HG03196 (cell line): ENCODE data around the gene SERPINI2.
"Not testable (repeated sequence)": the region's sequence is repeated elsewhere in the genome, so short reads cannot be mapped to it uniquely, and the experiment has no call there.

Experiments used
- ATAC-seq: cut with Tn5 transposase; IDR thresholded peaks from one replicate; pipeline ENCODE4 v1.9.1; 2021; ENCODE audit not compliant: unreplicated experiment

The SERPINI2 gene

DNA sequence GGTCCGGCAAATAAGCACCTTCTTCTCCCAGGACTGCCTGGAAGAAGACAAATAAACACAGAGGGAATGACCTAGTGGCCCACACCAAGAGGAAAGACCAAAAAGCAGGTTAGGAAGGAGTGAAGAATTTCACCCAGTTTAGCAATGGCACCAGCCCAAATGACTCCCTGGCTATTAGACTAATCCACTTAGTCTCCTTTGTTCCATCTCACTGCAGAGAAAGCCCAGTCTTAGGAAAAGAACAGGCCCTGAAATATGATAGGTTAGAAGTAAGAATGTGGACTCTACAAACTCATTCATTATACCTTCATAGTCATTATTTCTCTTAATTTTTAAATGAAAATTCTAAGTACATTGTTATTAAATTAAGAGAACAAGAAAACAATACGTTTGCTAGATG, 23.2 kb downstream of the SERPINI2 start:
- no peak for ATAC-seq

- ATAC-seq = no peak
Measured at GRCh38 chr3:167450195-167450594, 23.6 kb downstream of the SERPINI2 start.

GRCh38 chr3:167445491-167445890, 28.4 kb downstream of the SERPINI2 start:
- no peak for ATAC-seq

- no peak for ATAC-seq
Measured at GRCh38 chr3:167441256-167441655, 32.6 kb downstream of the SERPINI2 start.

- no peak for ATAC-seq
Measured at GRCh38 chr3:167437428-167438139, 36.3 kb downstream of the SERPINI2 start.

DNA sequence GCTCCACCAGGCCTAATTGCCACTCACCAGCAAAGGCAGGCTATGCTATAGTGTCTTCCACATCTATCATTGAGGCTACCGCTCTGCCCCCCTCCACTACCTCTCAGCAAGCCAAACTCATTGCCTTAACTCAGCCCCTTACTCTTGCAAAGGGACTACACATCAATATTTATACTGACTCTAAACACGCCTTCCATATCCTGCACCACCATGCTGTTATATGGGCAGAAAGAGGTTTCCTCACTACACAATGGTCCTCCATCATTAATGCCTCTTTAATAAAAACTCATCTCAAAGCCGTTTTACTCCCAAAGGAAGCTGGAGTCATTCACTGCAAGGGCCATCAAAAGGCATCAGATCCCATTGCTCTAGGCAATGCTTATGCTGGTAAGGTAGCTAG, 46.9 kb downstream of the SERPINI2 start:
- ATAC-seq = not testable (repeated sequence)

GRCh38 chr3:167422396-167422795, 51.4 kb downstream of the SERPINI2 start:
- ATAC-seq = not testable (repeated sequence)

- ATAC-seq = no peak
Measured at GRCh38 chr3:167409611-167410010, 64.2 kb downstream of the SERPINI2 start.

- ATAC-seq = no peak
Measured at GRCh38 chr3:167406876-167407492, 66.9 kb downstream of the SERPINI2 start.

DNA sequence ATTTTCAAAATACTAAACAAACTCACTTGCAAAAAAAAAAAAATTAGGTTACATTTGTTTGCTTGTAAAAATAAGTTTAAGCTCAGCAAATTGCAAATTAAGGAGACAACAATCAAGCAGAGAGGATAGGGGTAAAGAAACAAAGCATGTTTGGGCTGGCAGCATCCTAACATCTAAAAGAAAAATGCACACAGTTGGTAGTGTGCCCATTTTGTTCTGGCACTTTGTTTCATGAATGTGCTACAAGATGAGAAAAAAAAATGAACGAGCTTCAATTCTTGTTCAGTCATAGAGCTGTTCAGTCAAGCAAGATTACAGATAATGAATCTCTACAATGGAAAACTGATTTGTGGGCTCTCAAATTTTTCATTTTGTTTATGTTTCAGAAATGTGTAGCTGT, 76.0 kb downstream of the SERPINI2 start:
- no peak for ATAC-seq

DNA sequence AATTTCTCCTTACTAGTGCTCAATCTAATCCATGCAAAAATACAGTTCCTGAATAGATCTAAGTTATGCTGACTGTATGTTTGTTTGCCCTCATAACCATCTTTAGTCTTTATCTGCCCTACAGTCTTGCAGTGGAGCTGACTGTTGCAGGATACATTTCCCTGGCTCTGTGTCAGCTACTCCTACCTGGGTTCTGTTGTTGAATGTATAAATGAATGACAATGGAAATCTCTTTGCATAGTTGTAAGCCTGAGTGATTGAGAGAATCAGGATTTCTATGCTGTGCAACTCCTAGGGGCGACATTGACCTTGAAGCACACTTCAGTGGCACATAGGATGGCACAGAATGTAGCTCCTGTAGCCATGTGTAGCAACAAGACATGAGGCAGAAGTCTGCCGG, 77.8 kb downstream of the SERPINI2 start:
- ATAC-seq = no peak

DNA sequence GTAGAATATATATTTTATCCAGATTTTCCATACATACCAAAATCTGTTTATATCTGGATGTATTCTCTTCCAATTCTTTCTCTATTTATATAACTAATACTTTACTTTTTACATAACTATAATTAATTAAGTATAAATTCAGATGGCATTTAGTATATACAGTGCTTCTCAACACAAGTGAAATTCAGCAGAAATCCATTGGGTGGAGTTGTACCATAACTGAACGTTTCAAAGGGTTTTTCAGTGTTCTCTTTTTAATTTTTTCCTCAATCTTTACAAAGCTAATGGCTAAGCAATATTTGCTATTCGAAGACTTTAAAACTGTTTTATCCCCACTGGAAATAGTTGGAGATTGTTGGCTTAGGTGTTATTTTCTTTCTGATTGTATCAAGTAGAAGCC, 79.8 kb downstream of the SERPINI2 start:
- ATAC-seq = no peak
